Calu3 (cell line): ENCODE results near the gene GDF7. TPM values are rescaled to one million over a fixed set of nuclear protein-coding genes. Genes with fewer than 3 reads are reported as not detected.

Source experiments
- BruUV-seq: library from RNA; stranded (reverse); fragments of 400-500 nt; replicated peaks from 2 replicates; lab custom pipeline; 2021; lab: Mats Ljungman, UMichigan
- CTCF ChIA-PET: fragments of 300-600 bp; sonication (Branson Sonifier 250); formaldehyde crosslinking; loops from one replicate; lab custom pipeline; 2022; ENCODE audit warnings: antibody characterized with exemption; lab: Charles Lee
- DNase-seq: peaks from one replicate; pipeline ENCODE4 v3.0.0; 2022
- H3K27ac Mint-ChIP-seq: one replicate; pipeline ENCODE4 v1.8.0; 2022; ENCODE audit warnings: mixed read lengths; ENCODE audit not compliant: unreplicated experiment
- H3K27me3 Mint-ChIP-seq: one replicate; pipeline ENCODE4 v1.8.0; 2022; ENCODE audit warnings: mixed read lengths; ENCODE audit not compliant: unreplicated experiment
- H3K36me3 Mint-ChIP-seq: one replicate; pipeline ENCODE4 v1.8.0; 2022; ENCODE audit warnings: mild to moderate bottlenecking, moderate library complexity, mixed read lengths; ENCODE audit not compliant: insufficient read depth, unreplicated experiment
- H3K4me1 Mint-ChIP-seq: one replicate; pipeline ENCODE4 v1.8.0; 2022; ENCODE audit warnings: mild to moderate bottlenecking, low read depth, mixed read lengths; ENCODE audit not compliant: unreplicated experiment
- H3K4me3 Mint-ChIP-seq: one replicate; pipeline ENCODE4 v1.8.0; 2022; ENCODE audit warnings: mild to moderate bottlenecking, low read depth, moderate library complexity, mixed read lengths; ENCODE audit not compliant: unreplicated experiment
- H3K9me3 Mint-ChIP-seq: one replicate; pipeline ENCODE4 v1.8.0; 2022; ENCODE audit warnings: low read depth, mixed read lengths; ENCODE audit not compliant: unreplicated experiment
- CTCF ChIP-seq: fragments of 200-600 bp; IDR thresholded peaks from one replicate; pipeline ENCODE4 v1.8.0; 2022; ENCODE audit warnings: antibody characterized with exemption; ENCODE audit not compliant: unreplicated experiment
- intact Hi-C: fragments of 100-400 bp; cut with micrococcal nuclease; formaldehyde crosslinking; loops from one replicate; pipeline ENCODE4 v1.10.0; 2022; ENCODE audit not compliant: unreplicated experiment
- total RNA-seq: library from RNA; stranded (reverse); gene quantifications from 2 replicates; pipeline ENCODE4 v1.2.3, GENCODE V29; 2022

GDF7 gene
- total RNA-seq, 1 experiment from 2014 or later = not detected

GRCh38 chr2:20692081-20692480 is 25.1 kb downstream of the GDF7 start:
- no peaks in the 10 kb centered on the region for H3K36me3 Mint-ChIP-seq
- H3K4me3 Mint-ChIP-seq = no peak overlapping the region
- no TSS peak for BruUV-seq
- no peaks in the 10 kb centered on the region for H3K9me3 Mint-ChIP-seq
- no peak overlapping the region for H3K27ac Mint-ChIP-seq
- CTCF ChIA-PET = no interaction called here
- TF ChIP-seq CTCF = no peak
- no peak for DNase-seq
- H3K4me1 Mint-ChIP-seq = no peaks in the 10 kb centered on the region
- intact Hi-C loops = no loop called here
- no peaks in the 10 kb centered on the region for H3K27me3 Mint-ChIP-seq

GRCh38 chr2:20693317-20693716 is 26.4 kb downstream of the GDF7 start:
- CTCF ChIA-PET = no interaction called here

GRCh38 chr2:20696366-20696765 is 29.4 kb downstream of the GDF7 start:
- no TSS peak for BruUV-seq
- no peak overlapping the region for H3K27ac Mint-ChIP-seq
- no peaks in the 10 kb centered on the region for H3K27me3 Mint-ChIP-seq
- intact Hi-C loops = no loop called here
- no peak overlapping the region for H3K4me3 Mint-ChIP-seq
- TF ChIP-seq CTCF = no peak
- no peaks in the 10 kb centered on the region for H3K9me3 Mint-ChIP-seq
- no peak for DNase-seq
- CTCF ChIA-PET = no interaction called here
- no peaks in the 10 kb centered on the region for H3K36me3 Mint-ChIP-seq
- no peaks in the 10 kb centered on the region for H3K4me1 Mint-ChIP-seq

More at GRCh38 chr2:20693317-20693716, 26.4 kb downstream of the GDF7 start:
- BruUV-seq = no TSS peak
- Mint-ChIP-seq H3K27me3 (no peaks in the 10 kb centered on the region), H3K27ac (no peak overlapping the region), H3K36me3 (no peaks in the 10 kb centered on the region), H3K4me1 (no peaks in the 10 kb centered on the region), H3K4me3 (no peak overlapping the region), H3K9me3 (no peaks in the 10 kb centered on the region)
- DNase-seq = no peak
- intact Hi-C loops = no loop called here
- TF ChIP-seq CTCF = no peak

- CTCF ChIA-PET = interaction anchor here (0.6 kb wide), 1 partner anchor 151 kb away, joined by 3 read pairs; no protein-coding TSS in a partner anchor
- Mint-ChIP-seq H3K27me3 (no peaks in the 10 kb centered on the region), H3K36me3 (no peaks in the 10 kb centered on the region), H3K27ac (no peak overlapping the region), H3K9me3 (no peaks in the 10 kb centered on the region), H3K4me1 (no peaks in the 10 kb centered on the region), H3K4me3 (no peak overlapping the region)
- no peak for TF ChIP-seq CTCF
- intact Hi-C loops = no loop called here
- BruUV-seq = no TSS peak
- DNase-seq = no peak
These were observed 30.5 kb downstream of the GDF7 start for GRCh38 chr2:20697322-20697934.
